CD4-positive, alpha-beta T cell treated with Interleukin-1 beta for 1 hour (primary cell): ENCODE measurements around the gene GRK1.

ENCODE experiments used
- DNase-seq, 2 donors: peaks; one replicate each; pipeline ENCODE4 v3.0.0-alpha.2; 2020 to 2022

The GRK1 gene

DNA sequence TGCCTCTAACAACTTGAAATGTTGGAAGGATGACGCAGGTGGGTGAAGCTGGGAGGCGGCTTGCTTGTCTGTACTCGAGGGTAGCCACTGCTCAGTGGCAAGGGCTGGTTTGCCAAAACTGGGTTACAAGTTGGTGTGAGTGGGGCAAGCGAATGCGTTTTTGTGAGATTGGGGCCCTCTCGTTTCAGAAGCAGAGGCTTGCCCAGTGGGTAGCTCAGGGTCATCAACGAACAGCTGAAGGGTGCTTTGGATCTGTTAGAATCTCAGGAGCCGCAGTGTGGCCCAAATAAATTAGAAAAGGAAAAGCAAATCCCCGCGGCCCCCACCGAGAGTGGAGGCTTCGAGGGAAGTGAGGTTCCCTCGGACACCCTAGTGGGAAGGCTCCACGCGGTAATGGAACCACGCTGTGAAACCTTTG is 16.3 kb upstream of the GRK1 start:
- DNase-seq: no peak

GRCh38 chr13:113651511-113652403 is 15.3 kb upstream of the GRK1 start:
- no peak for DNase-seq

- DNase-seq: peak in 1 of 2 donors; percentile 7
Measured at GRCh38 chr13:113652404-113653263, 14.4 kb upstream of the GRK1 start.

DNA sequence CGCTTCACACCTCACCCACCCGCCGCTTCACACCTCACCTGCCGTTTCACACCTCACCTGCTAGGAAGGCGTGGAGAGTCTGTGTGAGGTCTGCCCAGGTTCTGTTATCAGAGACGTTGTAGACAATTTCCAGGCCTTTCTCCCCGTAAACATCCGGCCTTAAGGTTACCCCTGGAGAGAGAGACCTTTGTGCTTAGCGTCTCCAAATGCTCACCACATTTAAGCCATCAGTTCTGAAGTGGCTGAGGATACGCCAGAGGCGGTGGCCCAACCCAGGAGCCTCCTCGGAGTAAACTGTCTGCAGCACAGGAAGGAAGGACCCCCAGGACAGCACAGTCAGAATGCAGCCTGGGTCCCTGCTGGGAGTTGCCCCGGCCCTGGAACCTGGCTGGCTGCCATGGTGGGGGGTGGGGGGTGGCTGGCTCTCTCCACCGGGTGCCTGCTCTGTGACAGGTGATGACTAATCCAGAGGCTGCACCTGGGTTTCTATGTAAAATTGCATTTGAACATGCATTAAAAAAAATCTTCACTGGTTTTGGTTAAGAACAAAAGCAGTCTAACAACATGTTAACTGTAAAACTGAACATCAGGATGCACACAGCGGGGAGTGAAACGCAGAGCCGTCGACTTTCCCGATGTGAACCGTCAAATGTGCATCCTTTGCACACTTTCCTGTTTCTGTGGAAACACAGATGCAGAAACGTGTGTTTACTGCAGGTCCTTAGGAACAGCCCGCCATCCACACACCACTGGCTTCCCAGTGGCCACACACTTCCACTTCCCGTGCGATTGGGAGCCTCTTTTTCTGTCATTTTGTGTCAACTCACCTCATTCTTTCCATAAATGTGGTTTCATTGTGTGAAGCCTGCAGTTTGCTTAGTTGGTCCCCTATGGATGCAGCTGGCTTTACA is 13.5 kb upstream of the GRK1 start:
- DNase-seq: peak in 1 of 2 donors; percentile 7

DNA sequence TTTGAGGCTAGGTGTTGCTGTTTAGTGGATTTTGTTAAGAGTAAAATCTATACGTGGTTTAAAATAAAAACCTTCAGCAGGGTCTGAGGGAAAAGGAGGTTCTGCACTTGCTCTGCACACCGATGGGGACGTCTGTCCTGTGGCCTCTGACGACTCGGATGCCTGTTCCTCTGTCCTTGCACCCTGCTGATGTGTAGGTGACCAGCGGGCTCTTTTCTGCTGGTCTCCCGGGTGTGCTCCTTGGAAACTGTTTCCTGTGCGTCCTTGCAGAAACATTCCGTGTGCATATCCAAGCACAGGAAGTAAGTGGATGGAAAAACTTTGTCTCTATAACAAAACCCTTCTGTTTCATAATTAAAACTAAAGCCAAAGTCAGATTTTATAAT is 12.9 kb upstream of the GRK1 start:
- no peak for DNase-seq

- DNase-seq: no peak
Measured at GRCh38 chr13:113654591-113655345, 12.3 kb upstream of the GRK1 start.

DNA sequence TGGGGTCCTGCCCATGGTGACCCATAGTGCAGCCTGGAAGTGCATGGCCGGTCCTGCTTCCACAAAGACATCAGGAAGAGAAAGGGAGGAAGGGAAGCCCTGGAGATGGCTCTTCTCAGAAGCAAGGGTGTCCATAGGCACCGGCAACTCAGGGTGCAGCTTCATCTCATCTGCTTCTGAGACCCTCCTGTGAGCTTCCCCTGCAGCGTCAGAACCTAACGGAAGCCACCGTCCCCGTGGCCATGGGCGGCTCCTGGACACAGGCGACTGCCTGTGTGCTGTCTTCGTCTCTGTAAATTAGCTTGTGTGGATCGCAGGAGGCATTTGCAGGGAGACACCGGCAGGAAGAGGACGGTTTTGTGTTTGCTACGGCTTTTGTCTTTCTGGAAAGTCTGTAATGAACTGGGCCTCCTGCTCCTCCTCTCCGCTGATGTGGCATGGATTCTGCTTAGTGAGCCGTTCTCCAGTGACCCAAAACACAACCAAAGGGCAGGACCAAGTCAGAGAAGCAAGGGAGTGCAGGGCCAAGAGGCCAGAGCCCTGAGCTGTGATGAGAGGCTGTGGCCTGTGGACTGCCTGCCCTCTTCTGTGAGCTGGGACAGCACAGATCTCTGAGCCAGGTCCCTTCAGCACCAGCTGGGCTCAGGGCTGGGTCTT is 11.5 kb upstream of the GRK1 start:
- DNase-seq: no peak

- no peak for DNase-seq
Measured at GRCh38 chr13:113656003-113656588, 10.9 kb upstream of the GRK1 start.

GRCh38 chr13:113656831-113657671 is 10.0 kb upstream of the GRK1 start:
- DNase-seq: no peak

GRCh38 chr13:113657851-113658741 is 8.9 kb upstream of the GRK1 start, which contains the start of gene ATP4B:
TSS of gene ATP4B (minus strand) at chr13:113658198. CDS start at chr13:113658144, 54 bp downstream.
- DNase-seq: no peak

- no peak for DNase-seq
Measured at GRCh38 chr13:113658836-113659235, 8.2 kb upstream of the GRK1 start.

GRCh38 chr13:113659337-113659736 is 7.7 kb upstream of the GRK1 start:
- DNase-seq: no peak

GRCh38 chr13:113660066-113660465 is 7.0 kb upstream of the GRK1 start:
- no peak for DNase-seq

GRCh38 chr13:113661509-113661908 is 5.5 kb upstream of the GRK1 start:
- no peak for DNase-seq

DNA sequence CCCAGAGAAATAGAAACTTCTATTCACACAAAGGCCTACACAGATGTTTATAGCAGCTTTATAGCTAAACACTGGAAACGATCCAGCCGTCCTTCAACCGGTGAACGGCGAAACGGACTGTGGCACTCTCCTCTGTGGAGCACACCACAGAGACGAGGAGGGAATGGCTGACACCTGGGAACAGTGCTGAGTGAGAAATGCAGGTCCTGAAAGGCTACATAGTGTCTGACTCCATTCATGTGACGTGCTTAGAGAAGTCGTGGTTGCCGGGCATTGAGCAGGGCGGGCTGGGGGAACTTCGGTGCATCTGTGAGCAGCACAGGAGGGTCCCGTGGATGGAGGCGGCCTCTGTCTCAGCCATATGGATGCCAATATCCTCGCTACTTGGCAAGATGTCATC is 3.1 kb upstream of the GRK1 start:
- no peak for DNase-seq

GRCh38 chr13:113664751-113665596 is 2.0 kb upstream of the GRK1 start:
- no peak for DNase-seq

GRCh38 chr13:113665597-113666328 is 1.3 kb upstream of the GRK1 start:
- no peak for DNase-seq
